Dedifferentiated amniotic fluid mesenchymal stem cell (primary cell): ENCODE measurements around the gene ANKRD2.
"Not testable (repeated sequence)": the region's sequence is repeated elsewhere in the genome, so short reads cannot be mapped to it uniquely, and the experiment has no call there.

Experiments used
- DNase-seq: peaks from one replicate; pipeline ENCODE4 v3.0.0-alpha.2; 2016; ENCODE audit errors: extremely low spot score

The ANKRD2 gene, protein sequence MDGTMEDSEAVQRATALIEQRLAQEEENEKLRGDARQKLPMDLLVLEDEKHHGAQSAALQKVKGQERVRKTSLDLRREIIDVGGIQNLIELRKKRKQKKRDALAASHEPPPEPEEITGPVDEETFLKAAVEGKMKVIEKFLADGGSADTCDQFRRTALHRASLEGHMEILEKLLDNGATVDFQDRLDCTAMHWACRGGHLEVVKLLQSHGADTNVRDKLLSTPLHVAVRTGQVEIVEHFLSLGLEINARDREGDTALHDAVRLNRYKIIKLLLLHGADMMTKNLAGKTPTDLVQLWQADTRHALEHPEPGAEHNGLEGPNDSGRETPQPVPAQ

DNA sequence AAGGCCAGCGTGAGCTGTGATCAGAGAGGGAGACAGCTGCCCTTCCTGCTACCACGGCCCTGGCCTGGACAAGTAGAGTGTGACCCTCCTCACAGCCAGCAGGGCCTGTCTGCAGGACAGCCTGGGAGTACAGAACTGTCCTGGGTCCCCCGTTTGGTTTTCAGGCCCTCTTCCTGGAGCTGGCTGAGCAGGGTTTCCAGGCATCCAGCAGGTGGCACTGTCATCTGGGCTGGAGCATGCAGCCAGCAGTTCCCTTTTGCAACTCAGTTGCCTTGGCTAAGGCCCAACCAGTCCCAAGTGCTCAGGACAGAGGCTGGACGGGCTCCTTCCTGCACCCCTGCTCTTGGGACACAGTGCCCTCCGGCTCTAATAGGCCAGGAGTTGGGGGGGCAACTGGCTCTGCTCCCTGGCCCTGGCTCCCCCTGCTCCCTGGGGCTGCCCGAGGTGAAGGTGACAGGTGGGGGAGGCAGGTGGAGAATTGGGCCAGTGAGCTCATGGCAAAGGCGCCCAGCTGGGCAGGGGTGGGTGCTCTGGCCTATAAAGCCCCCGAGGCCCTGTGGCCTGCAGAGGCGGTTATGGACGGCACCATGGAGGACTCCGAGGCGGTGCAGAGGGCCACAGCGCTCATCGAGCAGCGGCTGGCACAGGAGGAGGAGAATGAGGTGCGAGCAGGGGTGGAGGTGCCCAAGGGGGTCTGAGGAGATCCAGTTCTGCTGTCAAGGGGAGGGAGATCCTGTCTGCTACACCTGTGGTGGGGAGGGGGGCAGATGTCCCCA is at the start of gene ANKRD2:
Gene ANKRD2, plus strand, starts transcription at position 566 of the 776 bp plus-strand sequence. Its CDS starts 10 bp downstream, at position 576.
- DNase-seq, result peak; percentile 70

DNA sequence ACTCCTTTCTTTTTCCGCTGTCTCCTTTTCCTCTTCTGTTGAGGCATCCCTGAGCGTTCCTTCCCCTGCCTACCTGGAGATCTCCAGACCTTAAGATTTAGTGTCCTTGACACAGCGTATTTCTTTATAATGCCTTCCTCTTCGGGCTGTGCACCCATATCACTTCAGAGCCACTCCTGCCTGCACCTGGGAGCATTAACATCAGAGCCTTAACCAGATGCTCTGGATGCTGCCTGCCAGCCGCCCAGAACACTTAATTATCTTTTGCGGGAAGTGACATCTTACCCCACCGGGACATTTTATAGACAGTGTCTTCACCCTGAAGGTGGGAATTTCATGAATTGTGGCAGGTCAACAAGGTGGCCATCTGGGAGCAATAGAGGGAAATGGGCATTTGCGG is 49.6 kb upstream of the ANKRD2 start:
- no peak for DNase-seq

DNA sequence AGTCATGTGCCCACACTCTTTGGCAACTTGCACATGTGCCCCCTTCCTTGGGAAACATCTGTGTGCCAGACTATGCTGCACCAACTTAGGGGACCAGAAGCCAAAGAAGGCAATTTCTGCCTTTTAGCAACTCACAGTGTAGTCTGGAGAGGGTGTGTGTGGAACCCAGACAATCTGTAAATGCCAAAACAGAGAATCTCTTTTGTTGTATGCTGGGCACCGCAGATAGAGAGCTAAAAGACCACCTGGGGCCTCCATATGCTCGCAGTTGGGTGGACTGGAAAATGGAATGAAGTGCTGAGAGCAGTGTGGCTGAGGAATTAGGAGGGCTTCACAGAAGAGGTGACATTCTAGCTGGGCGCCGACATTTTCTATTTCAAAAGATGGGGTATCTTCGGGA is 47.5 kb upstream of the ANKRD2 start:
- no peak for DNase-seq

DNA sequence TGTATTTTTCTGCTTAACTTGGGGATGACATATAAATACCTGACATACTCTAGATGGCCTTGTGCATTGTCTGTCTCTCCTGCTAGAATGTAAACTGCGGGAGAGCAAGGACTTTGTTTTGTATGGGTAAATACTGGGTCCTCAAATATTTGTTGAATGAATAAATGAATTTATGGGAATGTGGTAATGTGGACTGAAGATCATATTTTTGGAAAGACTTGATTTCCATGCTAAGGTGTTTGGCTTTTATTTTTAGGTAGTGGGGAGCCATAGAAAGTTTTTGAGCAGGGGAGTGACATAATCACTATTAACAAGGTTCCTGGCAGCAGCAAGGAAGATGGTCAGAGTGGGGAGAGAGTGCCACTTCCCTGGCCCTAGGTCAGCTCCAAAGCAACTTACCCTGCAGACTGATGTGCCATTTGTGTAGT is 46.9 kb upstream of the ANKRD2 start:
- DNase-seq, result no peak

DNA sequence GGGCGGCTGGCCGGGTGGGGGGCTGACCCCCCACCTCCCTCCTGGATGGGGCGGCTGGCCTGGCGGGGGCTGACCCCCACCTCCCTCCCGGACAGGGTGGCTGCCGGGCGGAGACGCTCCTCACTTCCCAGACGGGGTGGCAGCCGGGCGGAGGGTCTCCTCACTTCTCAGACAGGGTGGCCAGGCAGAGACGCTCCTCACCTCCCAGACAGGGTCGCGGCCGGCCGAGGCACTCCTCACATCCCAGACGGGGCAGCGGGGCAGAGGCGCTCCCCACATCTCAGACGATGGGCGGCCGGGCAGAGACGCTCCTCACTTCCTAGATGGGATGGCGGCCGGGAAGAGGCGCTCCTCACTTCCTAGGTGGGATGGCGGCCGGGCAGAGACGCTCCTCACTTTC is 43.7 kb upstream of the ANKRD2 start:
- not testable (repeated sequence) for DNase-seq

DNA sequence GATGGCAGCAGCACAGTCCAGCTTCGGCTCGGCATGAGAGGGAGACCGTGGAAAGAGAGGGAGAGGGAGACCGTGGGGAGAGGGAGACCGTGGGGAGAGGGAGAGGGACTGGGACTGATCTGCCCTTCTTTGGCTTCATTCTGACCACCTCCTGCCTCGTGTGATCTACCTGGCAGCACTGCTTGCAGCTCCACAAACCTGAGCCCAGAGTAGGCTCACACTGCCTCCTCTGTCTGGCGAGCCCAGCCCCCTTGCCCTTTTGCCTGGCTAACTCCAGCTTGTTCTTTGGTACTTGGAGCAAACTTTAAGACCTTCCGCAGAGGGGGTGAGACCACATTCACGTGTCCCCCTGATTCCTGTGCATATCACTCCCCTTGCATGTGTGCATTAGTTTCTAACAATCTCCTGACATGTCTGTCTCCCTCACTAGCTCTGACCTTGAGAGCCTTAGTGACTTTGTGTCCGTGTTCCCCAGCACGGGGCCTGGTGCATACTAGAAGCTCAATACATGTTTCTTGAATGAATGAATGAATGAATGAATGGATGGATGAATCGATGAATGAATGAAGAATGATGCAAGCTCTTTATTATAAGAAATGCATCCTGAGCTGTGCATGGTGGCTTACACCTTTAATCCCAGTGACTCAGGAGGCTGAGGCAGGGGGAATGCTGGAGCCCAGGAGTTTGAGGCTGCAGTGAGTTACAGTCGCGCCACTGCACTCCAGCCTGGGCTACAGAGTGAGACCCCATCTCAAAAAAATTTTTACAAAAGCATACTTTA is 42.7 kb upstream of the ANKRD2 start:
- DNase-seq, result no peak

DNA sequence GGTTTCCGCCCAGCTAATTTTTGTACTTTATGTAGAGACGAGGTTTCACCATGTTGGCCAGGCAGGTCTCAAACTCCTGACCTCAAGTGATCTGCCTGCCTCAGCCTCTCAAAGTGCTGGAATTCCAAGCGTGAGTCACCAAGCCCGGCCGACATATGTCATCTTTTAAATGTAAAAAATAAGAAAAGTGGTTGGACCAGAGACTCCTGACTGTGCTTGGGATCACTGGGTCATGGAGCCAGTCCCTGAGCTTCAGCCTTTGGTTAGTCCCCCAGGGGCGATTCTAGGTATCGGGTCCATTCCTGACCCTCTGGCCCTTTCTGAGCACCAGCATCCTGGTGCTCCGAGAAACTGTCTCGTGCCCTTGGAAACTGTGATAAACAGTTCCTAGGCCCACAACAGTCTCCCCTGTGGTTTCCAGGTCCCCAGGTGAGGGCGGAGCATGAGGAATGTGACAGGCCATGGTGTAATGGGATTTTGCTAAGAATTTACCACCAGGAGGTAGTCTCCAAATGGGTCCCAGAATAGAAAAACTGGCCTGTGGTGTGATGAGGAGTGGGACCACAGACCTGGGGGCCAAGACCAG is 41.1 kb upstream of the ANKRD2 start:
- no peak for DNase-seq

DNA sequence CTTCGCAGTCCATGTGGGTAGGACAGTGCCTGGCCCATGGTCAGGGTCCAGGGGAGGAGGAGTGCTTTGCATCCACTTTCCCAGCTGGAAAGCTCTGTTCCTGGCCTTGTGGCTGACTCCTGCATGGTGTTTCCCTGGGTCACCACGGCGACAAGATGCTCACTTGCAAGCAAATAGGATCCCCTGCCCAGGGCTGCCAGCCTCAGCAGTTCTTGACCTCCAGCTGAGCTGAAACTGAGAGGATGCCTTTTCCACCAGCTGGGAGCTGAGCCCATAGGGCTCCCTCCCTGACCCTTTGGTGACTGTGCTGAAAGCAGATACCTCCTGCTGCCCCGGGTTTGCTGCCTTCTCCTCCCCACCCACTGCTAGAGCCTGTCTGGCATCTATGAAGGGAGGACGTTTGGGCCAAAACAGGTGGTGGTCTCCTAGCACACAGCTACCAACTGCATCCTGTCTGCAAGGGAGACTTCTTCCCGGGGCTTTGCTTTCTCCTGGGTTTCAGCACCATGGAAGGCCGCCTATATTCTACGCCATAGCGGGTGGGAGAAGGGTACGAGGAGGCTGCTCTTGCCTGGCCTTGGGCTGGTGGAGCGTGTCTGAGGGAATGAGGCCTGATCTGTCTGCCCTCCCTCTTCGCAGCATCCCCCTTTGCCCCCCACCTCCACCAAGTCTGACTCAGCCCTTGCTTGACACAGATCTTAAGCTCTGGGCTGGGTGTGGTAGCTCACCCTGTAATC is 39.5 kb upstream of the ANKRD2 start:
- peak; percentile 45 for DNase-seq

DNA sequence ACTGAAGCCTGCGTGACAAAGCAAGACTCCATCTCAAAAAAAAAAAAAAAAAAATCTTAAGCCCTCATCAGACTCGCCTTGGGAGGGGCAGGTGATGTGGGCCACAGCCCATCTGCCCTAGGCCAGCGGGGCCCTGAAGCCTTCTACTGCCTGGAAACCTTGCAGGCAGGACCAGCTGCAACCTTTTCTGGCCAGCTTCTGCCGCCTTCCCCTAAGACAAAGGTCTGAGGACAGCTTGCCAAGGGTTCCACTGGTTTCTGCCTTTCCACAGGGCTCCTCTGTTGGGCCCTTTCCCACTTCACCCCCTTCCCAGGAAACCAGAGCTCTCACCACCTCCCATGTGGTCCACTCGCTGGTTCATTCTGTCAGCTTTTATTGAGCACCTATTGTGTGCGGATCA is 38.7 kb upstream of the ANKRD2 start:
- no peak for DNase-seq

DNA sequence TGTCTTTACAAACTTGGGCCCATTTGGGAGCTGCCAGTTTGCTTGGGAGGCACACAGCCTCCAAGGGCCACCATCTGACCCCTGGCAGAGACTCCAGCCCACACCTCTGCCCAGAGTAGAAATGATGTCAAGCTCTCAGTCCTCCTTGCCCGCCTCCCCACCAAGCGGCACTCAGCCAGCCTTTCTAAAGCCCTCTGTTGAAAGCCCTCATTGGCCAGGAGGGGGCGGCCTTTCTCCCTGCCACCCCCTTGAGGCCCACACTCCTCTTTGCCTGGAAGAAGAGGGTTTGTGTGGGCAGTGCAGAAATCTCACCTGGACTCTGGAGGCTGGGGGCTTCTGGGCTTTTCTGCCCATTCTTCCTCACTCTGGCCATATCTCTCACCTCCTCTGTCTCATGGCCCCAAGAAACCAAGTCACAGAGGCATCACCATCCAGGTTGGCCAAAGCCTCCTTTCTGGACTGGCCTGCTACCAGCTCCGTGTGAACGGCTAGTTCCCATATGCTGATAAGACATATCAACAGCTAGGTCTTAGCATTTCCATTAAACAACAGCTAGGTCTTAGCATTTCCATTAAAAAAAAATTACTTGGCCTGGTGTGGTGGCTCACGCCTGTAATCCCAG is 37.7 kb upstream of the ANKRD2 start:
- no peak for DNase-seq

DNA sequence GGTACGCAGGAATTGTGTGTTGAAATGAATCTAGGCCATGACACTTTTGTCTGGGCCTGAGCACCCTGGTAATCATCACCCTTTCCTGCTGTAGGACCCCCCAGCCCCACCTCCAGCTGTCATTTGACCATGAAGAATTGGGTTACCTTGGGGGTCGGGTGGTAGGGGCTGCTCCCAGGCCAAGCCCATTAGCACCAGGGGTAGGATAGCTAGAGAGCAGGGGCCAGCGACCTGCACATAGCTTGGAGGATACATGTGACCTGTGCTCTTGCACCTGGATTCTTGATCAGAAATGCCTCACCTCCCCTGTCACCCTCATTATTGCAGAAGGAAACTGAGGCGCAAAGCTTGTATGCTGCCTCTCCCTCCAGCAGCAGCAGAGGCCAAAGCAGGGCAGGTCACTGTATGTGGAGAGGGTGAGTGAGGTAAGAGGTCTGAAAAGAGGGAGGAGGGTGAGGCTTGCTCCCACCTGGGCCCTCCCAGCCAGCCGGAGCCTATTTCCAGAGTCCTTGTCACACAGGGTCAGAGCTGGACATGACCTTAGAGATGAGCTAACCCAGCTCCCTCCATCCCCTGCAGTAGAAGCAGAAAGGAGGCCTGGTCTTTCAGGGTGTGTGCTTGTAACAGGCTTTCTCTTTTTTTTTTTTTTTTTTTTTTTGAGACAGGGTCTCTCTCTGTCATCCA is 35.3 kb upstream of the ANKRD2 start:
- no peak for DNase-seq

DNA sequence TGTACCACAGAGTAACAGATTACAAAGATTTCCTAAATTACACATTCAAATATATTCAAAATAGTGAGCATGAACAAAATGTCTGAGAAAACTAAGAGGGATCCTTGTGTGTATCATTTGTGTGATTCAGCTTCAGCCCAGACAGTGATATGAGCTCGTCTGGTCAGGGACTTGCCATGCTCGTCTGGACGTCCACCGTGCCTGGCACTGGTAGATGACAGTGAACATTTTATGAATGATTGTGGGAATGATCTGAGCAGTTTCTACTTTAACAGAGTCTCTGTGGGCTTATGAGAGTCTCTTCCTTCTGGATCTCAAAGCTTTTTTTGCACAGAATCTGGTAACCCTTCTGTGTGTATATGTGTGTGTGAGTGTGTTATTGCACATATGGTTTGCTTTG is 34.2 kb upstream of the ANKRD2 start:
- no peak for DNase-seq

DNA sequence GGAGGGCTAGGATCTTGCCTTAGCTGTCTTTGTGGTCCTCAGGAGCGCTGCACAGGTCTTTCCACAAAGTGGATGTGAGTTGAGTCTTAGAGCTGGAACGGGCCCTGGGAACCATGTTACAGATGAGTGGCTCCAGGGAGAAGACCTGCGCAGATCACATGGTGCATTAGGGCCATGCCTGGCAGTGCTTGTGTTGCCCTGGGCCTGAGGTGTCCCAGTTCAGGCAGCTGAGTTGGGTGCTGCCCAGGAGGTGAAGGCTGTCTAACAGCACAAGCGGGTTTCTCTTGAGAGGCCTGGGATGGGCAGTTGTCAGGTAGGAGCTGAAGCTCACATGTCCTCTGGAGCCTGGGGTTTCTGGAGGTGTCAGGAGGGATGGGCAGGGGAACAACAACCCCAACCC is 33.7 kb upstream of the ANKRD2 start:
- no peak for DNase-seq

DNA sequence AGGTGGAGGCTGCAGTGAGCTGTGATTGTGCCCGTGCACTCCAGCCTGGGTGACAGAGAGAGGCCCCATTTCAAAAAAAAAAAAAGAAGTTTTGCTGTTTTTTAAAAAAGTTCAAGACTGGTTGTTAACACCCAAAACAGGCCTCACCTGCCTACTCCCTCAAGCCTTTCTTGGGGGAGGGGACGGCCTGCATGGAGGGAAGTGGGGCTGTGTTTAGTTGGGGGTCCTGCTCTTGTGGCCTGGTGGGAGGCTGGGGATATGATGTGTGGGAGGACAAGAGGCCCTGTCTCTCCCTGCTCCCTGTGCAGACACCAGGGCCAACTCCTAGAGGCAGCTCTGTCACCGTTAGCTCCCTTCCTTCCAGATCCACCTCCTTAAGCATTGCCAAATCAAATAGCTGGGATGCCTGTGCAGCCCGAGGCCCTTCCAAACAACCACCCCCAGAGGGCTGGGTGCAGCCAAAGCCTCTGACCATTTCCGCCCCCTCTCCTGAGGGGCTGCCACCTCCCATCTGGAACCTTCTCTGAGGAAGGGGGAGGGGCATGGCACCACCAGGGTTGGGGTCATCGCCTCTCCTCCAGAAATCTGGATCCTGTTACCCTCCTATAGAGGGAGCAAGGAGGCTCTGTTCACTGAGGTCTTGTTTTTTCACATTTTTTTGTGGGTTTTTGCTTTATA is 32.9 kb upstream of the ANKRD2 start:
- peak; percentile 65 for DNase-seq

DNA sequence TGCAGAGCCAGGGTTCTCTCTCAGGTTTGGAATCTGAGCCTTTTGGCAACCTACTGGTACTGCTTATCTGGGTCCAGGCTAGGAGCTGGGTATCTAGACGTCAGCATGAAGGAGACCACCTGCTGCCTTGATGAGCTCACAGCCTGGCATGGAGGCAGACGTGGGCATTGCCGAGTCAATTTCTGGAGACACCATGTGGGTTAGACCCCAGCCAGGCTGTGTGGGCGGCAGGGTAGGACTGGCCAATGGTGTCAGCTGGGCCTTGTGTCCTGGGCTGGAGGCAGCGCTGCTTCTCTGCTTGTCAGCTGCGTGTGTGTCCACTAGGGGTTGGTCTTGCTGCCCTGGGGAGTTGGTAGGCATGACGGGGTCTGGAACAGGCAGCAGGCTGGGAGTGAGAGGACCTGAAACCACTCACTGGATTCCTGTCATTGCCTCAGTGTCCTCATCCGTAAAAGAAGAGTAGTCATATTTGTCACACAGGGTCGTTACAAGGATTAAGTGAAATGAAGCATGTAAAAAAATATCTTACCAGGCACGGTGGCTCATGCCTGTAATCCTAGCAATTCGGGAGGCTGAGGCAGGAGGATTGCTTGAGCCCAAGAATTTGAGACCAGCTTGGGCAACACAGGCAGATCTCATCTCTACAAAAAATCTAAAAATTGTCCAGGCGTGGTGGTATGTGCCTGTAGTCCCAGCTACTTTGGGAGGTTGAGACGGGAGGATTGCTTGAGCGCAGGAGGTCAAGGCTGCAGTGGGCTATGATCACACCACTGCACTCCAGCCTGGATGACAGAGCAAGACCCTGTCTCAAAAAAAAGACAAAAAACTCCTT is 31.7 kb upstream of the ANKRD2 start:
- DNase-seq, result no peak

DNA sequence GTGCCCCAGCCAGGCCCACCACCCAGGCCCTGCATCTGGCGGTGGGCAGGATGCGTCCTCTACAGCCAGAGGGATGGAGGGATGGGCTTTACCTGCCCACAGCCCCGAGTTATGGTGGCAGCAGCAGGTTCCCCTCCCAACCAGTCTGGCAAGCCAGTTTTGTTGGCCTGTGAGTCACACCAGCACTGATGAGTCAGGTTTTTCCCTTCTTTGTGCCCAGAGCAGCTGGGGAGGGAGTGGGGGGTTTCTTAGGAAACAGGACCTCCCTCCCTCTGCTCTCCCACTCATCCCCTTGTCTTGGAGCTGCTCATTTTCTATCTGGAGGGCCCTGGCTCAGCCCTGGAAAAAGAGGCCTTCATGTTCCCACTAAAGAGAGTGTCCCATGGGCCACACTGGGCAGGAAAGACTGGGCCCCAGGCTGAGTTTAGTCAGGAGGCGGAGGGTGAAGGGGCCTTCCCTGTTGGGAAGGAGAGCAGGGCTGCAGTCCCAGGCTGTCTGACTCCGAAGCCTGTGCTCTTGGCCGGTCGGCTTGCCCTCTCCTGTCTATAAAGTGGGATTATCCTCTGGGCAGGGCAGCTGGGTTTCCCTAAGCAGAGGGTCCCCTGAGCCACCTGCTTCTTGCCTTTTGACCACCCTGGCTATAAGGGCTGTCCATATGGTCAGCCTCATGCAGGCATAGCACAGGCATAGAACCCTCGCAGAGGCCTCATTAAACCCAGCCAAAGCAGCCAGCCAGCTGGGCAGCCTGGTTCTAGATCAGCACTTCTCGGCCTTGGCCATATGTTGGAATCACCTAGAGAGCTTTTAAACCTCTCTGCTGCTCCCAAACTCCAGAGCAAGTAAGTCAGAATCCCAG is 30.2 kb upstream of the ANKRD2 start:
- peak; percentile 81 for DNase-seq

DNA sequence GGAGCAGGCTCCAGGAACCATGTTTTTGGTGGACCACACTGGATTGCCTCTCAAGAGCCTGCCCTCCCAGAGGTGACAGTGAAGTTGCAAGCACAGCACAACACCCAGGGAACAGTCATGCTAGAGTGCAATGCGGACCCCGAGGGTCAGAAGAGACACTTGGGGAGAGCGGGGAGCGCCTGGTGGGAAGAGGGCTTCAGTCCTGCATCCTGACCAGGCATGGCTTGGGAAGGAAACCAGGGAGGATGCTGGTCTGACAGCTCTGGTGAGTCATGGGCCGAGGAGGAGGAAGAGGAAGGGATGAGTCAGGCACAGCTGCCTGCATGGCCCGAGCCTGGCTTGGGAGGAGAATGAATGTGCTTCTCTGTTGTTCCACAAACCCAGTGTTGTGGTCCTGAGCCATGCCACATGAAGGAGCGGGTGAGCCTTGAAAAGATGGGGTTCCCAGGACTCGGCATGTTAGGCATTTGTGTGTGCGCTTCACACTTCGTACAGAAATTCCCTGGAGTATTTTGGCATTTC is 29.5 kb upstream of the ANKRD2 start:
- peak; percentile 87 for DNase-seq
